Neural cell (in vitro differentiated cells): Measurements from ENCODE around the gene TIE1. TPM values are rescaled to one million over a fixed set of nuclear protein-coding genes. Genes with fewer than 3 reads are reported as not detected.

Source experiments
- H2AFZ ChIP-seq: fragments of 200-600, 300-800 bp; sonication (generic), shearing (Covaris generic); 2 replicates; pipeline ENCODE4 v1.6.0; 2014; ENCODE audit warnings: low read depth, mild to moderate bottlenecking, antibody characterized with exemption, low read length, moderate library complexity
- H3F3A ChIP-seq: fragments of 200-600 bp; shearing (Covaris generic); 2 replicates; pipeline ENCODE4 v1.6.1; 2016; ENCODE audit warnings: mild to moderate bottlenecking, moderate library complexity, mixed read lengths, antibody characterized with exemption, low read length; ENCODE audit not compliant: insufficient read depth, poor library complexity, severe bottlenecking
- H3K27ac ChIP-seq: fragments of 200-600, 300-800 bp; sonication (generic), shearing (Covaris generic); 2 replicates; pipeline ENCODE4 v1.5.1; 2014; ENCODE audit warnings: mild to moderate bottlenecking, low read length, moderate library complexity
- H3K27me3 ChIP-seq: fragments of 300-800, 200-600 bp; sonication (generic), shearing (Covaris generic); 2 replicates; pipeline ENCODE4 v1.6.0; 2014; ENCODE audit warnings: mild to moderate bottlenecking, low read depth, low read length, moderate library complexity; ENCODE audit not compliant: insufficient read depth
- H3K36me3 ChIP-seq: fragments of 300-800, 200-600 bp; sonication (generic), shearing (Covaris generic); 2 replicates; pipeline ENCODE4 v1.5.1; 2014; ENCODE audit warnings: mild to moderate bottlenecking, antibody characterized with exemption, low read length, moderate library complexity; ENCODE audit not compliant: insufficient read depth
- H3K4me2 ChIP-seq: fragments of 300-800, 200-600 bp; sonication (generic), shearing (Covaris generic); 2 replicates; pipeline ENCODE4 v1.6.0; 2014; ENCODE audit warnings: mild to moderate bottlenecking, low read length
- H3K4me3 ChIP-seq: fragments of 300-800, 200-600 bp; sonication (generic), shearing (Covaris generic); 2 replicates; pipeline ENCODE4 v1.5.1; 2014; ENCODE audit warnings: mild to moderate bottlenecking, low read length, moderate library complexity
- H3K79me2 ChIP-seq: fragments of 200-600 bp; shearing (Covaris generic); replicated peaks from 2 replicates; pipeline ENCODE4 v1.6.0; 2014; ENCODE audit warnings: mild to moderate bottlenecking, low read length, moderate library complexity; ENCODE audit not compliant: insufficient read depth
- H3K9ac ChIP-seq: fragments of 300-800, 200-600 bp; sonication (generic), shearing (Covaris generic); 2 replicates; pipeline ENCODE4 v1.6.1; 2016; ENCODE audit warnings: mild to moderate bottlenecking, low read length, mixed read lengths
- H3K9me2 ChIP-seq: fragments of 200-600 bp; shearing (Covaris generic); 2 replicates; pipeline ENCODE4 v1.6.1; 2016; ENCODE audit warnings: mild to moderate bottlenecking, low read length, mixed read lengths; ENCODE audit not compliant: insufficient read depth
- H3K9me3 ChIP-seq: fragments of 200-600, 300-800 bp; sonication (generic), shearing (Covaris generic); 2 replicates; pipeline ENCODE4 v1.6.1; 2016; ENCODE audit warnings: mild to moderate bottlenecking, mixed run types, low read length, moderate library complexity, mixed read lengths
- H4K20me1 ChIP-seq: fragments of 200-600 bp; shearing (Covaris generic); 2 replicates; pipeline ENCODE4 v1.6.1; 2016; ENCODE audit warnings: mild to moderate bottlenecking, mixed run types; ENCODE audit not compliant: insufficient read depth
- EP300 ChIP-seq: fragments of 450-650 bp; conservative IDR thresholded peaks from 2 replicates; pipeline ENCODE4 v1.6.1; 2014; ENCODE audit warnings: antibody characterized with exemption, mild to moderate bottlenecking, moderate library complexity; ENCODE audit not compliant: poor library complexity, severe bottlenecking
- EZH2 ChIP-seq: fragments of 200-600, 300-800 bp; shearing (Covaris generic), sonication (generic); IDR thresholded peaks from 2 replicates; pipeline ENCODE4 v1.6.1; 2014; ENCODE audit warnings: antibody characterized with exemption, low read length, borderline replicate concordance, mild to moderate bottlenecking; ENCODE audit not compliant: insufficient read depth, poor library complexity, severe bottlenecking
- MXI1 ChIP-seq: fragments of 450-650 bp; conservative IDR thresholded peaks from 2 replicates; pipeline ENCODE4 v1.6.1; 2014; ENCODE audit warnings: antibody characterized with exemption, mild to moderate bottlenecking; ENCODE audit not compliant: poor library complexity, severe bottlenecking
- POLR2AphosphoS5 ChIP-seq: IDR thresholded peaks from 2 replicates; pipeline ENCODE4 v1.6.1; 2012
- RAD21 ChIP-seq: fragments of 450-650 bp; conservative IDR thresholded peaks from 2 replicates; pipeline ENCODE4 v1.6.1; 2014; ENCODE audit warnings: antibody characterized with exemption, mild to moderate bottlenecking, moderate library complexity
- REST ChIP-seq: IDR thresholded peaks from 2 replicates; pipeline ENCODE4 v1.6.1; 2012; ENCODE audit warnings: borderline replicate concordance
- SMC3 ChIP-seq: fragments of 450-650 bp; conservative IDR thresholded peaks from 2 replicates; pipeline ENCODE4 v1.6.1; 2014; ENCODE audit warnings: antibody characterized with exemption, mild to moderate bottlenecking, moderate library complexity; ENCODE audit not compliant: poor library complexity
- TAF1 ChIP-seq: IDR thresholded peaks from 2 replicates; pipeline ENCODE4 v1.6.1; 2012; ENCODE audit warnings: low read depth
- polyA plus RNA-seq: library from polyadenylated mRNA; depleted of rRNA; stranded (reverse); fragments of >200 nt; gene quantifications from 2 replicates; pipeline ENCODE4 v1.2.3, GENCODE V29; 2014
- TF ChIP-seq, protein P1 (sequence below): fragments of 450-650 bp; IDR thresholded peaks from 2 replicates; pipeline ENCODE4 v1.5.1; 2014; ENCODE audit warnings: antibody characterized with exemption, mild to moderate bottlenecking, moderate library complexity; ENCODE audit not compliant: poor library complexity, severe bottlenecking

Gene TIE1
- polyA plus RNA-seq, 1 donor from 2014 or later: not detected

GRCh38 chr1:43315963-43316737 lies 15.4 kb downstream of the TIE1 start:
- TF ChIP-seq, protein P1, sequence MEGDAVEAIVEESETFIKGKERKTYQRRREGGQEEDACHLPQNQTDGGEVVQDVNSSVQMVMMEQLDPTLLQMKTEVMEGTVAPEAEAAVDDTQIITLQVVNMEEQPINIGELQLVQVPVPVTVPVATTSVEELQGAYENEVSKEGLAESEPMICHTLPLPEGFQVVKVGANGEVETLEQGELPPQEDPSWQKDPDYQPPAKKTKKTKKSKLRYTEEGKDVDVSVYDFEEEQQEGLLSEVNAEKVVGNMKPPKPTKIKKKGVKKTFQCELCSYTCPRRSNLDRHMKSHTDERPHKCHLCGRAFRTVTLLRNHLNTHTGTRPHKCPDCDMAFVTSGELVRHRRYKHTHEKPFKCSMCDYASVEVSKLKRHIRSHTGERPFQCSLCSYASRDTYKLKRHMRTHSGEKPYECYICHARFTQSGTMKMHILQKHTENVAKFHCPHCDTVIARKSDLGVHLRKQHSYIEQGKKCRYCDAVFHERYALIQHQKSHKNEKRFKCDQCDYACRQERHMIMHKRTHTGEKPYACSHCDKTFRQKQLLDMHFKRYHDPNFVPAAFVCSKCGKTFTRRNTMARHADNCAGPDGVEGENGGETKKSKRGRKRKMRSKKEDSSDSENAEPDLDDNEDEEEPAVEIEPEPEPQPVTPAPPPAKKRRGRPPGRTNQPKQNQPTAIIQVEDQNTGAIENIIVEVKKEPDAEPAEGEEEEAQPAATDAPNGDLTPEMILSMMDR: no peak
- Histone ChIP-seq H4K20me1 (no peaks in the 10 kb centered on the region), H3K36me3 (no peaks in the 10 kb centered on the region), H3K4me2 (no peak overlapping the region), H3K27ac (no peak overlapping the region), H3K9ac (no peak overlapping the region), H2AFZ (no peak overlapping the region), H3K27me3 (no peaks in the 10 kb centered on the region), H3F3A (no peaks in the 10 kb centered on the region), H3K9me2 (no peaks in the 10 kb centered on the region), H3K79me2 (no peaks in the 10 kb centered on the region), H3K9me3 (no peaks in the 10 kb centered on the region), H3K4me3 (no peak overlapping the region)

- no peak overlapping the region for H3K4me2 ChIP-seq
- H3K9me2 ChIP-seq: no peaks in the 10 kb centered on the region
- TF ChIP-seq, protein P1: no peak
- TF ChIP-seq RAD21 (no peak), REST (no peak), TAF1 (no peak), SMC3 (no peak), EP300 (no peak), EZH2 (no peak), POLR2AphosphoS5 (no peak), MXI1 (no peak)
- no peaks in the 10 kb centered on the region for H3K9me3 ChIP-seq
- no peak overlapping the region for H3K9ac ChIP-seq
- H3K27ac ChIP-seq: no peak overlapping the region
- no peaks in the 10 kb centered on the region for H3K27me3 ChIP-seq
- no peaks in the 10 kb centered on the region for H3F3A ChIP-seq
- no peak overlapping the region for H3K4me3 ChIP-seq
- no peaks in the 10 kb centered on the region for H3K79me2 ChIP-seq
- H4K20me1 ChIP-seq: no peaks in the 10 kb centered on the region
- H2AFZ ChIP-seq: no peak overlapping the region
- H3K36me3 ChIP-seq: no peaks in the 10 kb centered on the region
These were observed 16.1 kb downstream of the TIE1 start for GRCh38 chr1:43316738-43317520.
